Measurements from ENCODE around the gene SMU1.

Gene SMU1

GRCh38 chr9:33044677-33045282 lies 31.7 kb downstream of the SMU1 start:
- DNase-seq (ENCODE audit: low read depth): no peak

DNA sequence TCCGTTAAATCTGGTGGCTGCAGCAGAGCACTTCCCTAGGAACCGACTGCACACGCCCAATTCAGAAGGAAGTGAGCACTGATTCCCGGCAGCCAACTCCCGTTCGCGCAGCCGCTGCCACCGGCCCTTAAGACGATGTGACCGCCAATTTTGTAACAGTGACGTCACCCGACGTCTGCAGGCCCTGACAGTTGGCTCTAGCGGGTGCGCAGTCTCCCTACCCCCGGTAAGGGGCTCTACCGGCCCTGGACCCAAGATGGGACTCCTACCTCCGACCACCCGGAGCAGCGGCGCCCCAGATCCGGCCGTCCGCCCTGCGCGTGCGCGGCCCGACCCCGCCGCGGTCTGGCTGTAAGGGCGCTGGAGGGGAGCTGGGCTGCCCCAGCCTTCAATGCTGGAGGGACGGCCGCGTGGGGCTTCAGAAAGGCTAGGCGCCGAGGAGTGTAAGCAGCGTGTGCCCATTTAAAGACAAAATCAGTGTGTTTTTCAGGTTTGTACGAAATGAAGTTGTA lies 32.3 kb downstream of the SMU1 start:
- DNase-seq (ENCODE audit: low read depth): peak; percentile 29

DNA sequence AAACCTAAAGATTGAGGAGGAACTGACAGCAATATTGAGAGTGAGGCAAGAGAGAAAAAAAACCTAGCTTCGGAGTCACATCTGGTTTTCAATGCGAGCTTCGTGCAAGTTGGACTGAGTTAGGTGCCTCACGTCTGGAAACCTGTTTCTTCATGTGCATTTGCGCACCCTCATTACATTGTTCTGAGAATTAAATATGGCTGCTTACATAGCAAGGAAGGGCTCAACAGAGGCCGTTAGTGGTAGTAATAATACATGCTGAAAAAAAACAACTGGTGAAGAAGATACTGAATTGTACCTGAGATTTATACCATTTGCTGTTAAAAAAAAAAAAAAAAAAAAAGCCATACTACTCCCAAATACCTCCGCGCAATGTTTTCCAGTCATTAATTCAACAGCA lies 32.8 kb downstream of the SMU1 start:
- no peak for DNase-seq (ENCODE audit: low read depth)

- DNase-seq (ENCODE audit: low read depth): no peak
Measured at GRCh38 chr9:33042473-33042872, 34.0 kb downstream of the SMU1 start.

DNA sequence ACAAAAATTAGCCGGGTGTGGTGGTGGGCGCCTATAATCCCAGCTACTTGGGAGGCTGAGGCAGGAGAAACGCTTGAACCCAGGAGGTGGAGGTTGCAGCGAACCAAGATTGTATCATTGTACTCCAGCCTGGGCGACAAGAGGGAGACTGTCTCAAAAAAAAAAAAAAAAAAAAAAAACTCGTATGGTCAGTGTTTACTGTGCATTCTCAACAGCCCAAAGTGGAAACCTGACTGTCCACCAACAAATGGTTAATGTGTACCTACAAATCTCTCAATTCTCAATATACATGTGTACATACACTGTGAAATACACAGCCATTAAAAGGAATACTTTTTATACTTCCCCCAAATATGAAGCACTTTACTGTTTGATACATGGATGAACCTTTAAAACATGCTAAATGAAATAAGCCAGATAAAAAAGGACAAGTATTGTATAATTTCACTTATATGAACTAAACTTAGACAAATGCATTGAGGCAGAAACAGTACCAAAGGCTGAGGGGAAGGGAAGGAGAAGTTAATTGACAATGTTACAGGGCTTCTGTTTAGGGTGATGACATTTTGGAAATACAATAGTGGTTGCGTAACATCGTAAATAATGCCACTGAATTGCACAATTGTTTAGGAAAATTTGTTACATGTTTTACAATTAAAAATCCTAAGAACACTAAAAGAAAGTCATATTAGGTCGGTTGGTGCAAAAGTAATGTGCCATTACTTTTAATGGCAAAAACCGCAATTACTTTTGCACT lies 34.9 kb downstream of the SMU1 start:
- DNase-seq (ENCODE audit: low read depth): no peak

DNA sequence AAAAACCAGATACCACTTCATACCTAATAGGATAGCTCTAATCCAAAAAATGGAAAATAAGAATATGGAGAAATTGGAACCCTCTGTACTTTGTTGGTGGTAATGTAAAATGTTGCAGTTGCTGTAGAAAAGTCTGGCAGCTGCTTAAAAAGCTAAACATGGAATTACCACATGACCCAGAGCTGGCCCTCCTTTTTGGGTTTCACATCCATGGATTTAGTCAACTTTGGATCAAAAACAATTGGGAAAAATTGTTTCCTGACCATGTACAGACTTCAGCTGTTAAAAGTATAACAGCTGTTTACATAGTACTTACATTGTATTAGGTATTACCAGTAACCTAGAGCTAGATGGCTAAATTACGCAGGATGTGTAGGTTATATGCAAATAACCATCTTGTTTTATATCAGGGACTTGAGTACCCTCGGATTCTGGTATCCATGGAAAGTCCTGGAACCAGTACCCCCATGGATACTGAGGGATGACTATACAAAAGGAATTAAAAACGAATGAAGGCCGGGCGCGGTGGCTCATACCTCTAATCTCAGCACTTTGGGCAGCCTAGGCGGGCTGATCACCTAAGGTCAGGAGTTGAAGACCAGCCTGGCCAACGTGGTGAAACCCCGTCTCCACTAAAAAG lies 35.6 kb downstream of the SMU1 start:
- no peak for DNase-seq (ENCODE audit: low read depth)

DNA sequence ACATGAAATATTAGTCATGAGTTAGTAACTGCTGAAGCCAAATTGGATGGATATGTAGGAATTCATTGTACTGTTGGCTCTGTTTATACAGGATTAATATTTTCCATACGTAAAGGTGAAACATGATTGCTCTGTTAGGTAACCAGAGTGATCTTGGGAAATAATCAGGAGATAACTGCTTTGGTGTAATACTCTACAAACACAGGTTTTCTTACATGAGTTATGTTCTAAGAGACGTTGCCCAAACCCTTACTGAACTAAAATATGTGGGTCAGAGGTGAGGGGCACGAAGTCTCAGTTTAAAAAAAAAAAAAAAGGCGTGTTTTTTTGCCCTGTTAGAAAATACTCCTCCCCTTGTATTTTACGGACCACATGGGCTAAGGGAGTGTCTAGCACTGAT lies 43.6 kb downstream of the SMU1 start:
- no peak for DNase-seq (ENCODE audit: low read depth)

GRCh38 chr9:33032292-33032691 lies 44.2 kb downstream of the SMU1 start:
- no peak for DNase-seq (ENCODE audit: low read depth)

DNA sequence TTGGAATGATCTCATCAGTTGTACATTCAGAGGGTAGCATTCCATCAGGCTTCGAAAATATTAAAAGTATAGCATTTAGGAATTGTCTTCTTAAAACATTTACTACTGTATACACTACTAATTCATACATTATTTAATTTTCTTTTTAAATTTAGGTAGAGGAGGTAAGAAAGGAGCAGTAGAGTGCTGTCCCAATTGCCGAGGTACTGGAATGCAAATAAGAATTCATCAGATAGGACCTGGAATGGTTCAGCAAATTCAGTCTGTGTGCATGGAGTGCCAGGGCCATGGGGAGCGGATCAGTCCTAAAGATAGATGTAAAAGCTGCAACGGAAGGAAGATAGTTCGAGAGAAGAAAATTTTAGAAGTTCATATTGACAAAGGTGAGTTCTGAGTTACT lies 46.2 kb downstream of the SMU1 start:
- DNase-seq (ENCODE audit: low read depth): no peak

- DNase-seq (ENCODE audit: low read depth): no peak
Measured at GRCh38 chr9:33029231-33029786, 47.2 kb downstream of the SMU1 start.

DNA sequence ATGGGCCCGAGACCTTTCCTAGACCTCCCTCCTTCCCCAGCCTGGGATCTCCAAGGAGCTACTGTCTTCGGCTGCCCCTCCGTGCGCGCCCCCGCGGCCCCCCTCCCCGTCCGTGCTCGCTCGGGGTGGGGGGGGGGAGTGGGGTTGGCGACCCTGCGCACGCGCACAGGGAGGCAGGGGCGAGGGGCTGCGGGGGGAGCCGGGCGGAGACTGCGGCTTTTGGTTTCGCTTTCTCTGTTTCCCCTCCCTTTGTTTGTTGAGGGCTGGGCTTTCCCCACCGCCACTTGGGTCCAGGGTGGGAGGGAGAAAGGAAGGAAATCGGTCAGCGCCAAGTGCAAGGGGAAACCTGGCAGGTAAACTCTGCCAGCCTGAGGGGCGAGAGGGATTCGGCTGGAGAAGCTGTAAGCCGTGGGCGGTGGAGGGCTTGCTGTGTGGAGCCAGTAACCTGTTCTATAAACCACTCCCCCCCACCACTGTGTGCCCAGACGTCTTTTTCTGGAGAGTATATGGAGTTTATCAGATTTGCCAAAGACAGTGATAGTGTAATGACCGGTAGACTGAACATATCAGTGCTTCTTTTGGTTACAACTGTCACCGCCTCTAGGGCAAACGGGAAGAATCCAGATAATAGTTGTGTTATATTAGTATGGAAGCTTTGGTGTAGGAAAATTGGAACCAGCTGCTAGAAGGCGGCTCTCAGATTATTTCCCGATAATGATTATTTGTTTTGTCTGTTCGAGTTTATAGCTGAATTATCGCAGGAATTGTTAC lies 50.7 kb downstream of the SMU1 start:
- peak; percentile 74 for DNase-seq (ENCODE audit: low read depth)

DNA sequence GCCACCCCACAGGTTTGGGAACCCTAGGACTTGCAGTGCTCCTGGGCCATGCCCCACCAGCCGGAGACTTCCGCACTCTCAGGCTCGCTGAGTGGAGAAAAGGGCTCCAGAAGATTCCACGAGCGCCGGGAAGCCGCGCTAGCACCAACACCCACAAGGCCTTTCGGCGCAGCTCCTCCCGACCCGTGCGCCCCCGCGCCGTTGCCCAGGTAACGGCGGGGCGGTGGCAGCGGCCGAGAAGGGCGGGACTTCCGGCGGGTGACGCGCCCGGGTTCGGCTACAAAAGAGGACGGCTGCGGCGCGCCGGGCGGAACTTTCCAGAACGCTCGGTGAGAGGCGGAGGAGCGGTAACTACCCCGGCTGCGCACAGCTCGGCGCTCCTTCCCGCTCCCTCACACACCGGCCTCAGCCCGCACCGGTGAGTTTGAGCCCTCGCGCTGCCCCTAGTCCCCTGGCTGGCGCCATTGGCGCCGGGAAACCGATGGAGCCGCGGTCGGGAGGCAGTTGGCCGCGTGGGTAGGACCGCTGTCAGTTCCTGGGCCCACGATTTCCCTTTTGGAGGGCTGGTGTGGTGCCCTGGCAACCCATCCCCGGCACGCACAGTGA lies 51.4 kb downstream of the SMU1 start, which contains the start of gene DNAJA1:
Gene DNAJA1, plus strand, starts transcription at position 308 of the 606 bp plus-strand sequence. CDS start 1,212 bp downstream, outside the sequence.
- DNase-seq (ENCODE audit: low read depth): peak; percentile 95

- no peak for DNase-seq (ENCODE audit: low read depth)
Measured at GRCh38 chr9:33024126-33024965, 52.1 kb downstream of the SMU1 start.

- DNase-seq (ENCODE audit: low read depth): no peak
Measured at GRCh38 chr9:33023661-33024060, 52.8 kb downstream of the SMU1 start.

DNA sequence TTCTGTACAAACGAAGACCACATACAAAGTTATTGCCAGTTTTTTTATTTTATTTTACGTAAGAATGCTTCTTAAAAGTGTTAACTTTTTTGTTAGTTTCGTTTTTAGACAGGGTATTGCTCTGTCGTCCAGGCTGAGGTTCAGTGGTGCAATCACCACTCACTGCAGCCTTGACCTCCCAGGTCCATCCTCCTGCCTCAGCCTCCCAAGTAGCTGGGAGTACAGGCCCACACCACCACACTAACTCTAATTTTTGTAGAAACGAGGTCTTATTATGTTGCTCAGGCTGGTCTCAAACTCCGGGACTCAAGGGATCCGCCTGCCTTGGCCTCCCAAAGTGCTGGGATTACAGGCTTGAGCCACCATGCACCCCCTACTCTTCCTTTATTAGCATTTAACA lies 53.7 kb downstream of the SMU1 start:
- no peak for DNase-seq (ENCODE audit: low read depth)

DNA sequence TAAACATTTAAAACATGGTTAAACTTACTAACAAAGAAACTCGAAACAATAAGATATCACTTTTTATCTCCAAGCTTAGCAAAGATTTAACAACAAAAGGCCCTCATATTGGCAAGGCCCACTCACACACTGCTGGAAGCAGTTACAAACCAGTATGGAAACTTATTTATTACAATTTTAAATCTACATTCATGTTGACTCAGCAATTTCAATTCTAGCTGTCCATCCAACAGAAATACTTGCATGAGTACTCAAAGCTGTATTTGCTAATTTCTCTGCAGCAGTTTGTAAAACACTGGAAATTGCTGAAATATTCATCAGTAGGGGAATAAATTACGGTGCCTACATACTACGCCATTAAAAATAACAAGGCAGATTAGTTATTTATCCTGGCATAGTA lies 54.2 kb downstream of the SMU1 start:
- no peak for DNase-seq (ENCODE audit: low read depth)

GRCh38 chr9:33019797-33020196 lies 56.7 kb downstream of the SMU1 start:
- DNase-seq (ENCODE audit: low read depth): no peak

GRCh38 chr9:33017283-33018041 lies 59.0 kb downstream of the SMU1 start:
- no peak for DNase-seq (ENCODE audit: low read depth)

- no peak for DNase-seq (ENCODE audit: low read depth)
Measured at GRCh38 chr9:33014665-33015014, 61.8 kb downstream of the SMU1 start.

Data from stimulated activated CD8-positive, alpha-beta memory T cell treated with anti-CD3 and anti-CD28 coated beads, Interleukin-12 subunit alpha, Interleukin-12 subunit beta, amount 100 ng/mL, for 4 hours (primary cell).